Thyroid gland (tissue), 4 donors: ENCODE data around the gene BACE1.

Experiments
- CTCF ChIP-seq, 6 experiments: fragments of 200-600 bp in 3 of 6; fragments of 450-650 bp in 3 of 6; sonication (generic) in 3 of 6; IDR thresholded peaks; one replicate each; pipeline ENCODE4 v1.5.1; 2016 to 2019; ENCODE audit warnings: antibody characterized with exemption in 6 of 6, mild to moderate bottlenecking in 2 of 6, inconsistent platforms in 1 of 6, moderate library complexity in 1 of 6
- POLR2A ChIP-seq, 2 donors: fragments of 450-650 bp; IDR thresholded peaks; one replicate each; pipeline ENCODE4 v1.6.1; 2017; ENCODE audit warnings: antibody characterized with exemption in 2 of 2, mild to moderate bottlenecking in 2 of 2, moderate library complexity in 1 of 2

DNA sequence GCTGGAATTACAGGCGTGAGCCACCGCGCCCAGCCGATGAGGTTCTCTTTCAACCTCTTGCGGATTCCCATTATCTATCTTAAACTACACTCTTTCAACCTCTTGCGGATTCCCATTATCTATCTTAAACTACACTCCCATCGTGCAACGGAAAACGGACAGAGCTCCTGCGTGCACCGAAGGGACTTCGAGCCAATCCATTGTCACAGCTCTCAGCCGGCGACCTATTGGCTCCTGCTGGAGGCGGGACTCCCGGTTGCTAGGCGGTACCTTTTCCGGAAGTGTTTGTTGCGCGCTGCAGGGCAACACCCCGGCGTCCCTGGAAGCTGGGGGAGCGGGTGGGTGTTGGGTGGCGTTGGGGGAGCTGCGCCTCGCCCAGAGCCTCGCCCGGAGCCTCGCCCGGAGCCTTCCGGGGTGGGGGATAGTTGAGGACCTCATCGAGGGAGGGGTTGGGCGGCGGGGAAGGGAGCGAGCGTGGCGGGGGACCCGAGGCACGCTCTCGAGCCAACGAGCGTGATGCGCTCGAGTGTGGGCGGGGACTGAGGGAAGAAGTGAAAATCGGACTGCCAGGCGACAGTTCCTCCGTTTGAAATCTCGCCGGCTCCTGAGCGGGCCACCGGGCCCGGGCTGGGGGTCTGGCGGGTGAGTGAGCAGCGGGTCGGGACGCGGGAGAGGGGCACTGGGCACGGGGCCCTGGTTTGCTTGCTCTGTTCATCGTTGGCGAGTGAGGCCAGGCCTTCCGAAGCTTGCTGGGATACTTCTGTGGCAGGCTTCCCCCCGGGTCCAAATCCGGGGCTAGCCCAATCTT, 11.7 kb upstream of the BACE1 start, which contains the start of gene CEP164:
- TF ChIP-seq CTCF (IDR thresholded peaks at IDR 0.05) (no peak), POLR2A (IDR thresholded peaks at IDR 0.05) (peak in 1 of 2 donors; percentile 65)
